ENCODE results near the gene LCP1.

LCP1 gene

GRCh38 chr13:46127358-46128023 is 54.5 kb downstream of the LCP1 start:
- no peak for DNase-seq (ENCODE audit: low read depth)

DNA sequence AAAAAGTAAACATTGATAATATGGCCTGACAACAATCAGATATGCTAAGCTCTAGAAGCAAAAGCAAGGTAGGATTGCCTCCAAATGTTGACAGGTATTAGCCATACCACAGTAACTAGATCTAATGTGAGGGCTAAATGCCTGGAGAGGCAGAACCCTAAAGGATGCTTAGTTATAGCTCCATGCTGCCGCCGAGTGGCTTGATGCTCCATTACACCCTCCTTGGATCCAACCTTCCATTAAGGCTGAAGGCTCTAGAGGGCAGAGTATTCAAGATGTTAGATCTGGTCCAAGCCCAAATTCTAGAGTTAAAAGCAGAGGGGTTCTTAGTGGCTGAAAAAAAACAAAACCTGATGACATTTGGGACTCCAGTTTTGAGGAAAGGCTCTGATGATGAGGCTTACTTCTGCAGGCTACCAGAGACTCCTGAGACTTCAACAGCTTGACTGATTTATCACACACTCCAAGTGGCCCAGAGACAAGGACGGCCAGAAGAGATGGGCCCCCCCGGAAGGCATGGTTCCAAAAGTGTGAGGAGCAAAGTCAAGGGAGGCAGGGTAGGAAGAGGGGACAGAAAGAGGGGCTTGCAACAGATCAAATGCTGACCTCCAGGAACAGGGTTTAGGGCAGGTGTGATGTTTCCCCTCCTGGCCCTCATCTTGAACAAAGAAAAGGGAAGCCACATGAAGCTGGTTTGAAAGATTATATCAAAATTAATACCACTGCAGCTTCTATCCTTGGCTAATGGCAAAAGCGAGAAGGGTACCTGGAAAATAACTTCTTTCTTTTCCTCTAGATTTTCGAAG is 55.2 kb downstream of the LCP1 start:
- peak; percentile 10 for DNase-seq (ENCODE audit: low read depth)

GRCh38 chr13:46126056-46126455 is 55.9 kb downstream of the LCP1 start:
- no peak for DNase-seq (ENCODE audit: low read depth)

DNA sequence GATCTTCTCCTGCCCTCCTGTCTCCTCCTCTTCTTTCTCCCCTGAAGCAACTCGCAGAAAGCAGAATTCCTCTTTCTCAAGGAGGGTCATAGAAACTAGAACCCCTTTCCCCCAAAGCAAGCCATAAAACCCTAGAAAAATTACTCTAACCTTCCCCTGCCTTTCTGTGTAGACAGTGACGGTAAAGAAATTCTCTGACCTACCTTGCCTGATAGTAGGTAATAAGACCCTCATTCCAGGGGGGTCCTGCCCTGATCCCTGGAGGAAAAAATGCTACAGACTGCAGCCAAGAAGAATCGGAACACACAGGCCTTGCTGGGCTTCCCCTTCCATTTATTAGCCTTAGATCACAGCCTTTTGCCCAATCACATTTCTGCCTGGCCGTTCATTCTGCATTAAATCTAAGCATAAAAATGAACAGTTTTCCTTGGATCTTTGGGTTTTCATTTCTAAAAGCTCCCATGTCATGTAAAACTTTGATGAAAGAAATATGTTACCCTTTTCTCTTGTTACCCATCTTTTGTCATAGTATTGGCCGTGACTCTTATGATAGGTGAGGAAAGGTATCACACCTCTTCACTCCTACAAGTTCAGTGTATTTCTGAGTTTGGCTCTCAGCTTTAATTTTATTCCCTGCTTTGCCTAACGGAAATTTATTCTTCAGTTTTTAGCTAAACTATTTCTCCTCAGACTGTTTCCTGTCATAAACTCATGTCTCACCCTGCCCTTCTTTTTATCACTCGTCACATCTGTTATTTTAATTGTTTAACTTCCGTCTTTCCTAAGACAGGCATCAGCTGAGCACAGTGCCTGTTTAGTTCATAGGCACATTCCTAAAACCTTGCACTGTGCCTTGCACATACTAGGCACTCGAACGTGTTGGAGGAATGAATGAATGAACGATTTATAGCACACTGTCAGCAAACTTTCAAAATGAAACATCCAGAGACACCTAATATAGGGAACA is 56.7 kb downstream of the LCP1 start:
- DNase-seq (ENCODE audit: low read depth) = no peak

- no peak for DNase-seq (ENCODE audit: low read depth)
Measured at GRCh38 chr13:46124531-46124966, 57.4 kb downstream of the LCP1 start.

DNA sequence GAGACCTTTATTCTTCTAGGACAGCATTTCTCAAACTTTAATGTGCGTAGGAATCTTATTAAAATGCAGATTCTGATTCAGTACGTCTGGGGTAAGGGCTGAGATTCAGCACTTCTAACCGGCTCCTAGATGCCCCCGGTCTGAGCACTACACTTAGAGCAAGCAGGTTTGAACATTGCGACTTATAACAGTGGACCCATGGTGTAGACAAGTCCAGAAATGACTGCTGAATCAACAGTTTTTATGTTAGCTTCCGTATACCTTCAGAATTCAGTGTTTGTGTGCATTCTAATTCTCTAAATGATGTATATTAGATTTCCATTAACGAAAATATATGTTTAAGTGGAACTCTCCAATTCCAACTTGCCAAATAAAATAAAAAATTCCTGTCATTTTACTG is 59.7 kb downstream of the LCP1 start:
- no peak for DNase-seq (ENCODE audit: low read depth)

DNA sequence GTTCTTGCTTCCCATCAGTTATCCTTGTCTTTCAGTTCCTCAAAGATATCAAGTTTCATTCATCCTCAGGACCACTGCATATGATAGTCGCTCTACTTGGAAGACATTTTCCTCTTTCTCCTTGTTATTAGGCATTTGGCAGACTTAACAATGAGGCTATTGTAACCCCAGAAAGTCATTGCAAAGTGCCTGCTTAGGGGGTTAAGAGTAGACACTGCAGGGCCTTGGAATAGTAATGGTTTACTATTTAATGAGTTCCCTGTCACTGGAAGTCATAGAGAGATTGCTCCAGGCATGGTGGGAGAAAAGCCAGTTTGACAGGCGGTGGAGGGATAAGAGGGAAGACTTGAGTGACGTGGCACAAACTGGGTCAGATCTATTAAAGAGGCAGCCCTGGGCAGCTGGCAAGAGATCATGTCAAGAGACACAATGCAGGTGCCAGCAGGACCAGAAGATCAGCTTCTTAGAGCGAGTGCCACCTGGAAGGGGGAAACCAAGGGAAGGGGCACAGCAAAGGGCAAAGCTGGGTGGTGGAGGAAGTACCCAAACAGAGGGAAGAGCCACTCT is 60.3 kb downstream of the LCP1 start:
- no peak for DNase-seq (ENCODE audit: low read depth)

DNA sequence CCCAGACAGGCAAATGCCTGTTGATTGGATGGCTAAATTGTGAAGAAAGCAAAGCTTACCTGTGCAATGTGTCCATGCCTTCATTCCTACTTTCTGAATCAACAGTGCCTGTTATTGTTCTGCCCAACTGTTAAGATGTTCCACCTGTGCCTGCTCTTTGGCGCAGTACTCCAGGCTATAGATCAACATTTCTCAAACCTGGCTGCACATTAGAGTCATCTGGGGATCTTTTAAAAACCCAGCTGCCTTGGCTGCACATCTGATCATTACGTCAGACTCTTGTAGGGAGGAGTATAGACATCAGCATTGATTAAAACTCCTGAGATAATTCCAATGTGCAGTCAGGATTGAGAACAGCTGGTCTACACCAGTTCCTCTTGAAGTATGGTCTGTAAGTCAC is 60.9 kb downstream of the LCP1 start:
- no peak for DNase-seq (ENCODE audit: low read depth)

- DNase-seq (ENCODE audit: low read depth) = no peak
Measured at GRCh38 chr13:46119883-46120614, 61.9 kb downstream of the LCP1 start.

DNA sequence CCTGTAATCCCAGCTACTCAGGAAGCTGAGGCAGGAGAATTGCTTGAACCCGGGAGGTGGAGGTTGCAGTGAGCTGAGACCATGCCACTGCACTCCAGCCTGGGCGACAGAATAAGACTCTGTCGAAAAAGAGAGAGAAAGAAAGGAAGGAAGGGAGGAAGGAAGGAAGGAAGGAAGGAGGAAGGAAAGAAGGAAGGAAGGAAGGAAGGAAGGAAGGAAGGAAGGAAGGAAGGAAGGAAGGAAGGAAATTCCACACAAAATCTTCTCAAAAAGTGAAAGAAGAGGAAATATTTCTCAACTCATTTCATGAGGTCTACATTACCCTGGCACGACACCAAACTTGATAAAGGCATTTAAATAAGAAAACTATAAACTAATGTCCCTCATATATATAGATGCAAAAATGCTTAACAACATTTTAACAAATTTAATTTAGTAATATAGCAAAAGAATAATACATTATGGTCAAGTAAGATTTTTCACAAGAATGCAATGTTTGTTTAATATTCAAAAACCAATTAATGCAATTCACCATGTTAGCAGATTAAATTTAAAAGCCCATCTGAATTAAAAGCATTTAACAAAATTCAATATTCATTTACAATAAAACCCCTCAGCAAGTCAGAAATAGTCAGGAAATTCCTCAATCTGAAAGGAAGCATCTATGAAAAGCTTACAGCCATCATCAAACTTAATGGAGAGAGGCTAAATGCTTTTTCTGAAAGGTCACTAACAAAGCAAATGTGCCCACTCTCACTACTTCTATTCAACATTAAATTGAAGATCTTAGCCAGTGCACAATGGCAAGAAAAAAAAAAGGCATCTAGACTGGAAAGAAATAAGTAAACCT is 65.1 kb downstream of the LCP1 start:
- DNase-seq (ENCODE audit: low read depth) = no peak

GRCh38 chr13:46114613-46115012 is 67.4 kb downstream of the LCP1 start:
- no peak for DNase-seq (ENCODE audit: low read depth)

DNA sequence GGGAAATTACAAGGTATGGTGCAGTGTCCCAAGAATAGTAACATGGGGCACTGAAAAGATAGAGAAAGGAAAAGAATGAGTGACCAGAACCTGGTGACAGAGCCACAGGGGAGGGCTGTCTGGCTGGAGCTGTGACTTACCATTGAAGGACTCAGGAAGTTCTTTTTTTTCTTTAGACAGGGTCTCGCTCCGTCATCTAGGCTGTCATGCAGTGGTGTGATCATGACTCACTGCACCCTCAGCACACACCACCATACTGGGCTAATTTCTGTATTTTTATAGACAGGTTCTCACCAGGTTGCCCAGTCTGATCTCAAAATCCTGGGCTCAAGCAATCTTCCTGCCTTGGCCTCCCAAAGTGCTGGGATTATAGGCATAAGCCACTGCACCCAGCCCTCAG is 68.4 kb downstream of the LCP1 start:
- no peak for DNase-seq (ENCODE audit: low read depth)

DNA sequence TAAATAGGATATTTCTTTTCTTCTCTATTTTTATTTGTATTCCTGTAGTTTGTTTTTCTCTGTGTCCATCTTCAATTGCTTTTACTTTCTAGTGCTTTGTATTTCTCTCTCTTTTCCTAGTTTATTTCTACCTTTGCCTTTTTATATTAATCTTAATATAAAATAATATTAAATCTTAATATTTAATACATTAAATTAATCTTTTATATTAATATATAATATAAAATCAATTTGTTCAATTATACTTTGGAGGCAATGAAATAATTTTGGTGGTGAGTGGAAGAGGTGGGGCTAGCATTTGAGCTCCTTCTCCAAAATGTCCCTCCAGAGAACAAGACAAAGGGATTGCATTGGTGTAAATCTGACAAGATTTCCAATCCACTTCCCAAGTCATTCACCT is 70.8 kb downstream of the LCP1 start:
- no peak for DNase-seq (ENCODE audit: low read depth)

- no peak for DNase-seq (ENCODE audit: low read depth)
Measured at GRCh38 chr13:46109451-46109850, 72.5 kb downstream of the LCP1 start.

DNA sequence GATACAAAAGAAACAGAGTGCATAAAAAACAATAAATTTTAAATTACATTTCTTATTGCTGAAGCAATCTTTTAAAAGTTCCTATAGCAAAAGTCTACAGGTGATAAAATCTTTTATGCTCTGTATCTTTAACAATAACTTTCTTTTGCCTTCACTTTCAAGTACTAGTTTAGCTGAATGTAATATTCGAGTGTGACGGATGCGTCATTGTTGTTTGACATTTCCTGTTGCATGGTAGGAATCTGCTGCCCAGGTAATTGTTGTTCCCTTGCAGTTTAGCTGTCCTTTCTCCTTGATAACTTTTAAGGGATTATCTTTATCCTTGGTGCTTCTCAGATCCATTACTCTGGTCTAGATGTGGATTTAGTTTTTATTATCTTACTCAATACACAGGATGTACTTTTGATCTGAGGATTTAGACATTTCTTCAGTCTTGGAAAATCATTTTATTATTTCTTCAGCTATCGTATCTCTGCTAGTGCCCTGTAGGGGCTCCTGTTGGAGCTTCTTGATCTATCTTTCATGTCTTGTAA is 75.1 kb downstream of the LCP1 start:
- no peak for DNase-seq (ENCODE audit: low read depth)

GRCh38 chr13:46104868-46105267 is 77.1 kb downstream of the LCP1 start, which contains the start of gene CPB2:
Gene CPB2, minus strand, starts transcription at chr13:46105033. Its CDS starts 24 bp downstream, at chr13:46105009.
- no peak for DNase-seq (ENCODE audit: low read depth)

GRCh38 chr13:46103037-46103436 is 78.9 kb downstream of the LCP1 start:
- no peak for DNase-seq (ENCODE audit: low read depth)

- DNase-seq (ENCODE audit: low read depth) = no peak
Measured at GRCh38 chr13:46102255-46102605, 79.7 kb downstream of the LCP1 start.

DNA sequence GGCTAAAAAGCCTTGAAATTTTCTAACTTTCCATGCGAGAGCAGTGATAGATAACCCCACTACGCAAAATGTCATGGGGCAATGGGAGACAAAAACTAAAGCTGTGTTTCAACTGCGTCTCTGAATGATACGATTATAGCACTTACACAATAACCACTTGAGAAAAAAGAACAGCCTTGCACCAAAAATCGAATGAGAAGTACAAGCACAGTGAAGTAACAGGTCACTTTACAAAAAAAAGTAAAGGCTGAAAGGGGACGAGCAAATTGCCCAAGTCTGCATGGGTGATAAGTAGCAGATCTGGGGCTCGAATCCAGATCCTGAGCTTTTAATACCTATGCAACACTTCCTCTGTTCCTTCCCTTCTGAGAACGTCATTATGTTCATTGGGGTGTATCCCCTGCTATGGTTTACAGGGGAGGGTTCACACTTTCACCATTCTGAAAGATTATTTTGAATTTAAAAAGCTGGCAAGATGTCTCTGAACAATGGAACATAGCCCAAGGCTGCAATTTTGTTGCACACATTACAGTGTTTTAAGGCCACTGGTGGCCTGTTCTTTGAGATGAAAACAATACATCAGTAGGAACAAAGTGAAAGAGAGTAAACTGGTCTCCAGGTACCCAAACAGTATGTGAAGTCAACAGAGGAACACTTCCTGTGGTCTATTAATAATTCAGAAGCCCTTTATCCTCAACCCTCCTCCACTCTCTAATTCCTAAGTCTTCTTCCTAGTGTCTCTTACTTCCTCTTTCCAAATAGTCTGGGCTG is 80.3 kb downstream of the LCP1 start:
- no peak for DNase-seq (ENCODE audit: low read depth)

Data from T-helper 22 cell (primary cell).